HG03571 (cell line): ENCODE data around the gene FBXO7.

Source experiments
- ATAC-seq: cut with Tn5 transposase; IDR thresholded peaks from one replicate; pipeline ENCODE4 v1.9.1; 2021; ENCODE audit not compliant: unreplicated experiment

FBXO7 gene

GRCh38 chr22:32489377-32489776 is 14.8 kb downstream of the FBXO7 start:
- ATAC-seq: no peak

DNA sequence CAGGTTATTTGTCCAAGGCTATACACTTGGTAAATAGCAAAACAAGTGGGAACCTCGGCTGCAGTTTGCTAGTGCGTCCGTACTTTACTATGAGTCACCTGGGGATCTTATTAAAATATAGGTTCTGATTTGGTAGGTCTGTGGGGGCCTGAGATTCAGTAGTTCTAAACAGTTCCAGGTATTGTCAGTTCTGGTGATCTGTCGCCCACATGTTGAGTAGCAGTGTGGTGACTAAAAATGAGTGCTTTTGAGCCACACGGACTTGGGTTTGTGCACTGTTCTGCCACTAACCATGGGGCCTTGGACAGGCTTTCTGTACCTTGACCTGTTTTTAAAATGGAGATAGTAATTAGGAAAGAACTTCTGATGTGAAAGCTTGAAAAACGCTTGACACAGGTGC is 15.7 kb downstream of the FBXO7 start:
- no peak for ATAC-seq

DNA sequence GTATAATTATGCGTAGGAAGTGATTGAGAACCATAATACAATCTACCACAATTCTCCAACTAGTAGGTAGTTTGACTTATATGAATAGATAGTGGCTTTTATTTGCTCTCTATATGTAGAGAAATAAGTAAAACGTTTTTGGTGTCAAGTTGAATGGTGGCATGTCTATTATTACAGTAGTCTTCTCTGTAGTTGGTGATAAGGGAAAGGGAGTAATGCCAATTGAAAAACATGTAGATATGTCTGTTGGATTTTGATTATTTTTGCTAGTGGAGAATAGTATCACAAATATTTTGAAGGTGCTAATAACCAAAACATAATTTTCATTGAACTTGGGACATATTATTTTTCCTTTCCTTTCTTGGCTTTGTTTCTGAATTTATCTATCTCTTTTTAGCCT is 17.5 kb downstream of the FBXO7 start:
- no peak for ATAC-seq

DNA sequence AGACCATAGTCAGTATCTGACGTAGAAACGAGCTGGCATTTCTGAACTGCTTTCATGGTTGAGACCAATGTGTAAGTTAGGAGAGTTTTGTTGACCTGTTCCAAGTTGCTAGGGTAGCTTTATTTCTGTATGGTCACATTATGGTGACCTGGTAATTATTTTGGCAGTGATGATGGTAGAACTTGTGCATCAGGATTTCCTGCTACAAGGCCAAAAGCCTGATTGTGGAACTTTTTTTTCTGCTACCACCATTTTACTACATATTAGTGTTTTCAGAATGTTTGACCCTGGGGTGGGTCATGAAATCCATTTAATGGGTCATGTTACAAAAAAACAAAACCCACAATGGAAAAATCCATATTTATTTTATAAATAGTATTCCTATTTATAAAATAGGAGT is 18.9 kb downstream of the FBXO7 start:
- ATAC-seq: no peak

DNA sequence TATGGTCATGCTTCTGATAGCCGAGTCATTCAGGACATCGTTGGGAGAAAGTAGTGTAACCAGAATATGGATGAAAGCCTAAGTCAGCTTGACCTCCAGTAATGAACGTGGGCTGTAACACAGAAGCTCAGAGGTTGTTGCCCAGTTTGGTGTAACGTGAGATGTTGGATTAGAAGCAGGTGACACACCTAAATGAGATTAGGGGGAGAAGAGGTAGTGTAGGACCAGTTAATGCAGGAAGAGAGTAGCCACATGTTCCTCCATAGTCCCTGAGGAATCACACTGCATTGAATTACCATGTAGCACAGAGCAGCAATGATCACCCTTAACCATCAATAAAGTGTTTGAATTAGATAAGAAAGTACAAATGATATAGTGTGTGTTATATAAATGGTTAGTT is 20.4 kb downstream of the FBXO7 start:
- no peak for ATAC-seq

- ATAC-seq: no peak
These were observed 25.1 kb downstream of the FBXO7 start for GRCh38 chr22:32499666-32500065.

GRCh38 chr22:32501836-32502752 is 27.5 kb downstream of the FBXO7 start:
- ATAC-seq: no peak

DNA sequence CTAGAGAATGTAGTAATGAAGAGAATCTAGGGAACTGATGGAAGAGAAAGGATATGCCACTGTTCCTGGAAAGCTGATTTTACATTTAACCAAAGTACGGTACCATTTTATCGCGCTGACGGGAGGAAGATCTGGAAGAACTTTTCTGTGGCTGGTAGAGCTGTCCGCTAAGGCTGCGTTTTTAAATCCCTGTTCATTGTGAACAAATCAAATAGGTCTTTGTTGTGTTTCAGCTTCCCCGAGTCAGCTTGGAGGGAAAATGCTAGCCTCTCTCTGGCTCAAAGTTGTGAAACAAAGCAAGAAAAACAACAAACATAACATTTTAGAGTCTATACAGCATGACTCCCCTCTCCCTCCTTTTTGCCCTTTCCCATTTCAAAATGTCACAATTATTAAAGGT is 34.4 kb downstream of the FBXO7 start:
- no peak for ATAC-seq

DNA sequence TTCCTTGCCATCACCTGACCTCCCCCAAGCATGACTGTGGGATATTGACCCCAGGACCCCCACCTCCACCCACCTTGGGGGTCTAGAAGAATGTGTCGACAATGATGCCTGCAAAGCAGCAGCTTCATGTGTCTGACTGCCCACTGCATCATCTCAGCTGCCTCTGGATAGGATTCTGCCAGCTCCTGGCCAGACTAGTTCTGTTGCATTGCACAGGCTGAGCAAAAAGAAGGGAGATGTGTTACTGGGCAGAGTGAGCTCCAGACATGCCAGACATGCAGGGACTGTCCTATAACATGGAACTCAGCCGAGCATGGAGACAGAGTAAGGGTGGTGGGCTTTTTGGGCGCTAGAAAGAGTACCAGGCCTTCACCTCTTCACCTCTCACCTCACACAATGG is 36.7 kb downstream of the FBXO7 start:
- no peak for ATAC-seq

DNA sequence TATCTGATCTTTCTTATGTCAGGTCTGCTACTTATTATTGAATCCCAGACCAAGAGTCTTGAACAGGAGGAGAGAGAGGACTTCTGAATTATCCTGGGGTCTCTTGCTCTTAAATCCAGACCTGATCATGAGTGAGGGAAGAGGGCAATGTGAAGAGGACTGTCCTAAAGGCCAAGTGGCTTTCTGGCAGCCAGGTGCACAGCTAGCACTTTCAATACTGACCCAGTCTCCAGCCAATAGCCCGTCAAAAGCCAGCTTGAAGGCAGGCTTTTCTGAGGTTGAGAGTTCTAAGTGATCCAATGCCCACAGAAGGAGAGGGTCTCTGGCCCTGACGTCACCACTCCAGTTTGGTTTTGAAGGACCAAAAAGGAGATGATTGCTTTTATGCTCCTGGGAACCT is 37.2 kb downstream of the FBXO7 start:
- ATAC-seq: no peak

- ATAC-seq: no peak
These were observed 37.8 kb downstream of the FBXO7 start for GRCh38 chr22:32512267-32512982.

DNA sequence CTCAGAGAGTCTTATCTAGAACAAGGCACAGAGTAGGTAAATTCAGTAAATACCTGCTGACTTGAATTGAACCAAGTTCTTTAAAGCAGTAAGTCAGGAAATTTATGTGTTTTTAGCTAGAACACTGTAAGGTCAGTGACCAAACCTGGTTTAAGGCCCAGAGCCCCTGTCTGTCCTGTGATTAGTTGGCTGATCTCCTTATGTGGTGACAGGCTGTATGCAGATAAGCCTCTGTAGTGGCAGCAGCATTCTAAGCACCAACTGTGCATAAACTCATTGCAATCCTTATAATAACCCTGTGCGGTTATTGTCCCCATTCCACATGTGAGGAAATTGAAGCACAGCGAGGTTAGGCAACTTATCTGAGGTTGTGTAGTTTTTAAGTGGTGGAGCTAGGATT is 40.5 kb downstream of the FBXO7 start:
- no peak for ATAC-seq

DNA sequence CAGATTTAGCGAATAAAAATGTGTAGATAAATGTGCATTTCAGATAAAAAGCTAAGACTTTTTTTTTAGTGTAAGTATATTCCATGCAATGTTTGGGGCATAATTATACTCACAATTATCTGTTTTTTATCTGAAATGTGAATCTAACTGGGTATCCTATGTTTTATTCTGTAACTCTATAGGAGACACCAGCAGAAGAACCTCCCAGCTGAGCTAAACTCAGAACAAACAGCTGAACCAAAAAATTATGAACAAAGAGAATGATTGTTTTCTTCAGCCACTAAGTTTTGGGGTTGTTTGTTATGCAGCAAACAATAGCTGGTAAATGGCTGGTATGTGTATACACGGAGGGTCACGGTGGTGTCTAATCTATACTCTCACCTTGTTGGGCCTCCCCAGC is 42.9 kb downstream of the FBXO7 start:
- ATAC-seq: no peak

DNA sequence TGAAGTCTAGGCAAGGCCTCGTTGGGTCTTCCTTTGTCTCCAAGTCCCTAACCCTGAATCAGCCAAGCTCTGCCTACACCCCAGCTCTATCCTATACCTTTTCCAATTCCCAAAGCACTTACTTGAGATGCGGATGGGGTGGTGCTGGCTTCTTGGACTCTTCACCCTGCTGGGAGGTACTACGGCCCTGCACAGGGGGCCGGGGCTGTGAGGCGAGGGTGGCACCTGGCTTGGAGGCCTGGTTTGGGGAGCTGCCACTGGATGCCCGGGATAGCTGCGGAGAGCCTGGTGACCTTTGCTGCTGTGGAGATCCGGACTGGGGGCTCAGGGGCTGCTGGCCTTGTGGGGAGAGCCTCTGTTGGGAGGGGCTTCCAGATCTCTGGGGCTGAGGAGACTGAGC is 43.3 kb downstream of the FBXO7 start:
- no peak for ATAC-seq

DNA sequence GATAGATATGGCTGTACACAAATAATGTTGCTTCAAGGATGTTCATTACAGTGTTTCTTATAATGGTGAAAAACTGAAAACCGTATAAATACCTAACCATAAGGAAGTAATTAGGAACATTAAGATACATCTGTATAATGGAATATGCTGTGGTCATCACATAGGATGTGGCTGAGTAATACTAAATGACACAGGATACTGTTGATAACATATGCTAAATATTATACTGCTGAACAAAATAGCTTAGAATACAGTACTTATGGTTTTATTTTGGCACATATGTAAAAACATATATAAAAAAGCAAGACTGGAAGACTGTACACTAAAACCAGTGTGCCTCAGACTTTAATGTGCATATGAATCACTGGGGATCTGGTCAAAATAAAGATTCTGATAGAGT is 43.8 kb downstream of the FBXO7 start:
- no peak for ATAC-seq

GRCh38 chr22:32518848-32519247 is 44.2 kb downstream of the FBXO7 start:
- ATAC-seq: no peak

DNA sequence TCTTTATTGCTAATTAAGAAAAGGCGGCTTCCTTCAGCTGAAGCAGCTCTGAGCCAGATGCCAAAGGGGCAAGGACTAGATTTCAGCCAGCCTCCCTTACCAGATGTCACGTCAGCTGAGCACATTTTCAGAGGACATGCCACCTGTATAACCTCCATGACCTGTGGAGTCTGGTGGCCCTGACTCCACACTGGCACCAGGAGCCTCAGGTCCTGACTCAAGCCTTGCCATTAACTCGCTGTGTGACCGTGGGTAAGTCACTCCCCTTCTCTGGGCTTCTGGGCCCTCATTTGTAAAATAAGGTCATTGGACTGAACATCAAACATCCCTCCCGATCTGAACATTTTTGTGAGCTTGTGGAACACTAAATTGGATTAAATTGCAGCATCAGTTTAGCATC is 46.0 kb downstream of the FBXO7 start:
- no peak for ATAC-seq

- no peak for ATAC-seq
These were observed 47.6 kb downstream of the FBXO7 start for GRCh38 chr22:32522237-32522636.

DNA sequence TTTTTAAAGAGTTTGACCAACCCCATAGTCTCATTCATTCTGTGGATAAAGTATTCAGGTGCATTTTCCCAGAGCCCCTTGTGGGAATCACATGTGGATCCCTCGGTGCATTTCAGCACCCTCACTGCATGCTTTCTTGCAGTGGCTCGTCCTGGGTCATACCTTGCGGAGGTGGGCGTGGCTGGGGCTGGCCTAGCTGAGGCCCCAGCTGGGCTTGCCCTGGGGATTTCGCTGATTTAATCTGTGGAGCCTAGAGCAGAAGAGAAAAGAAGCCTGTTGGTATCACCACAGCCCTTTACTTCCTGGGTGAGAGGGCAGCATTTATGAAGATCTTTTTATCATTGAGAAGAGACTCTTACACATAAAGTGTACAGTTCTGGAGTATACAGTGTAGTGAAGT is 53.1 kb downstream of the FBXO7 start:
- no peak for ATAC-seq

GRCh38 chr22:32528316-32528715 is 53.7 kb downstream of the FBXO7 start:
- no peak for ATAC-seq

DNA sequence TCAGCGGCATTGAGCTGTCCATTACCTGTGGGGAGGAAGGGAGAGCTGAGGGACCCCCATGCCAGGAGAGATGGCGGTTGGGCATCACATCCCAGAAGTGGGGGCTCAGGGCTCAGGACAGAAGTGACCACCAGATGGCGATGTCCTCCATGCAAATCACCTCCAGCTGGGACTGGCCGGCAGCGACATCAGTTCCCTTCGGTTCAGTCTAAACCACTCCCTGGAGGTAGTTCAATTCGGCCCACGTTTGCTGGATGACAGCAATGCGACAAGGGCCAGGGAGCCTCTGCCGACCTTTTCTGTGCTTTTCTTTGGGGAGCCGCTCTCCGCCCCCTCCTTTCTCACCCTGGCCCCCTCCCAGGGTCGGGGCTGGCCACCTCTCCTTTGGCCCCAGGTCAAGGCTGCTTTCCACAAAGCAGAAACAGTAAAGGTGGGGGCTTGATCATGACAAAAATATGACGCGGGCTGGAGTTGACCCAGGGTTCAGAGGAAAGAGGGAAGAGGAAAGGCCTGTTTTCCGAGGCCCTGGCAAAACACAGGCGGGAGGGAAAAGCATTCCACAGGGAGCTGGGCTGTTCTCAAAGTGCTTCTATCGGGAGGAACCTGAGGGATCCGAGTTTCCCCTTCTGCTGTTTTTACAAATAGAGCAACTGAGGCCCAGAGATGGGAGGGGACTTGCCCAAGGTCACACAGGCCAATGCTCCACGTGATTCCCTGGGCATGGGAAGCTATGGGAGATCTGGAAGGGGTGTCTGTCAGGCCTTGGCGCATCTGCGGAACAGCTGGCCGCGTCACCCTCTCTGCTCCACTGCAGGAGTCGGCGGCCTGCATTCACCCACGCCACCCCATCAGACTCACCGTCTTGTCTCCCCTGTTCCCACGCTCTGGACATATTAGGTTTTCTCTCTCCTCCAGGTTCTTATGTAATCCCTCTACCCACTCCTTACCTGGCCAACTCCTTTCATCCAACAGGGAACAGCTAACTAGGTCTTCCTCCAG is 54.7 kb downstream of the FBXO7 start:
- ATAC-seq: no peak
